ENCODE data around the gene UNC45A. TPM values are rescaled to one million over a fixed set of nuclear protein-coding genes. Genes with fewer than 3 reads are reported as not detected.

Gene UNC45A
- total and polyA plus RNA-seq, 4 donors = 13.9 to 31.2 (median 24.9) TPM

- DNase-seq (ENCODE audit: low spot score) = no peak
- TF ChIP-seq MAX (IDR thresholded peaks at IDR 0.05) (no peak), TAF1 (conservative IDR thresholded peaks at IDR 0.05) (no peak)
- Histone ChIP-seq H3K9me3 (ENCODE audit: control insufficient read depth in 4 of 4, low read length in 3 of 4) (no peaks in the 10 kb centered on the region), H3K4me1 (ENCODE audit: control insufficient read depth in 4 of 4, insufficient read depth in 4 of 4, low read length in 3 of 4) (no peaks in the 10 kb centered on the region), H3K27me3 (ENCODE audit: control insufficient read depth in 4 of 4, insufficient read depth in 4 of 4, low read length in 3 of 4) (no peaks in the 10 kb centered on the region), H3K27ac (ENCODE audit: low read depth in 1 of 2, low read length in 2 of 2) (peak overlapping the region; percentile 11 to 32), H3K4me3 (ENCODE audit: low read depth in 1 of 3, low read length in 3 of 3) (no peak overlapping the region), H3K36me3 (ENCODE audit: control insufficient read depth in 4 of 4, insufficient read depth in 3 of 4, low read depth in 1 of 4, low read length in 3 of 4) (peaks cover 25 to 95% (median 73%) of the 10 kb centered on the region in 4 donors), H3K9ac (ENCODE audit: low read depth in 1 of 2, low read length in 2 of 2) (no peak overlapping the region)
- WGBS = 83% methylated on average over 7 of the region's 7 CpGs
Measured at GRCh38 chr15:90915216-90915807, 19.8 kb upstream of the UNC45A start.

DNA sequence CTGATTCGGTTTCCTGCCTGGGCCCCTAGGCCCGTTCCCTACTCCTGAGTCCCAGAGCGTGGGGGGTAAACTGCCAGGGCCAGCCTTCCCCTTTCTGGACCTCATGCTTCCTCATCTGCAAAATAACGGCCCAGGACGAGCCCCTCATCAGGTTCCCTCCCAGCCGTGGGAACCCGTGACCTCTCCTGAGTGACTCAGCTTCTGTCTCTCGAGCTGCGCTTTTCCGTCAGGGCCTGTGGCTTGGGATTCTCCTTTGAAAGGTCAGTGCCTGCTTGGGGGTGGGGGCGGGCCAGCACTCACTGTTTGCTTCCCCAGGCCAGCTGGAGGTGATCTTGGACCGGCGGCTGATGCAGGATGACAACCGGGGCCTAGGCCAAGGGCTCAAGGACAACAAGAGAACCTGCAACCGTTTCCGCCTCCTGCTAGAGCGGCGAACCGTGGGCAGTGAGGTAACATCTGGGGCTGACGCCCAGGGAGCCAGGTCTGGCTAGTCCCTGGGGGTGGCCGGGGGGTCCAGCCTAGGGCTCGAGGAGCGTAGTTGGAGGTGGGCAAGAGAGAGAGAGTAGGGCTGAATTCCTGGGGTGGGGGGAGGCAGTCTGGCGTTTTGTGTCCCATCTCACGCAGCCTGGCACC lies 19.2 kb upstream of the UNC45A start:
- no peaks in the 10 kb centered on the region for H3K27me3 ChIP-seq (ENCODE audit: control insufficient read depth in 4 of 4, insufficient read depth in 4 of 4, low read length in 3 of 4)
- H3K9me3 ChIP-seq (ENCODE audit: control insufficient read depth in 4 of 4, low read length in 3 of 4) = no peaks in the 10 kb centered on the region
- peaks cover 21 to 95% (median 72%) of the 10 kb centered on the region in 4 donors for H3K36me3 ChIP-seq (ENCODE audit: control insufficient read depth in 4 of 4, insufficient read depth in 3 of 4, low read depth in 1 of 4, low read length in 3 of 4)
- no peak for DNase-seq (ENCODE audit: low spot score)
- H3K4me1 ChIP-seq (ENCODE audit: control insufficient read depth in 4 of 4, insufficient read depth in 4 of 4, low read length in 3 of 4) = no peaks in the 10 kb centered on the region
- WGBS = 52% methylated on average over 25 of the region's 25 CpGs
- H3K9ac ChIP-seq (ENCODE audit: low read depth in 1 of 2, low read length in 2 of 2) = no peak overlapping the region
- TF ChIP-seq MAX (IDR thresholded peaks at IDR 0.05) (no peak), HNF4G (IDR thresholded peaks at IDR 0.05) (no peak), NR2F2 (IDR thresholded peaks at IDR 0.05) (no peak), HNF4A (conservative IDR thresholded peaks at IDR 0.05) (peak; percentile 76 to 86), ZBTB33 (IDR thresholded peaks at IDR 0.05) (no peak), FOXA2 (IDR thresholded peaks at IDR 0.05) (no peak), RXRA (IDR thresholded peaks at IDR 0.05) (peak; percentile 77 to 85), JUND (IDR thresholded peaks at IDR 0.05) (no peak), ATF3 (IDR thresholded peaks at IDR 0.05) (no peak), EGR1 (IDR thresholded peaks at IDR 0.05; ENCODE audit: low read depth in 2 of 2) (peak; percentile 52 to 53), RAD21 (IDR thresholded peaks at IDR 0.05) (peak in 1 of 2 donors; percentile 43), SP1 (IDR thresholded peaks at IDR 0.05) (peak; percentile 86), YY1 (IDR thresholded peaks at IDR 0.05) (no peak), FOXA1 (IDR thresholded peaks at IDR 0.05) (peak; percentile 20), TAF1 (conservative IDR thresholded peaks at IDR 0.05) (no peak), GABPA (IDR thresholded peaks at IDR 0.05 in 1 of 2, conservative IDR thresholded peaks at IDR 0.05 in 1 of 2) (peak in 1 of 2 donors; percentile 67)
- TF ChIP-seq, protein P1, sequence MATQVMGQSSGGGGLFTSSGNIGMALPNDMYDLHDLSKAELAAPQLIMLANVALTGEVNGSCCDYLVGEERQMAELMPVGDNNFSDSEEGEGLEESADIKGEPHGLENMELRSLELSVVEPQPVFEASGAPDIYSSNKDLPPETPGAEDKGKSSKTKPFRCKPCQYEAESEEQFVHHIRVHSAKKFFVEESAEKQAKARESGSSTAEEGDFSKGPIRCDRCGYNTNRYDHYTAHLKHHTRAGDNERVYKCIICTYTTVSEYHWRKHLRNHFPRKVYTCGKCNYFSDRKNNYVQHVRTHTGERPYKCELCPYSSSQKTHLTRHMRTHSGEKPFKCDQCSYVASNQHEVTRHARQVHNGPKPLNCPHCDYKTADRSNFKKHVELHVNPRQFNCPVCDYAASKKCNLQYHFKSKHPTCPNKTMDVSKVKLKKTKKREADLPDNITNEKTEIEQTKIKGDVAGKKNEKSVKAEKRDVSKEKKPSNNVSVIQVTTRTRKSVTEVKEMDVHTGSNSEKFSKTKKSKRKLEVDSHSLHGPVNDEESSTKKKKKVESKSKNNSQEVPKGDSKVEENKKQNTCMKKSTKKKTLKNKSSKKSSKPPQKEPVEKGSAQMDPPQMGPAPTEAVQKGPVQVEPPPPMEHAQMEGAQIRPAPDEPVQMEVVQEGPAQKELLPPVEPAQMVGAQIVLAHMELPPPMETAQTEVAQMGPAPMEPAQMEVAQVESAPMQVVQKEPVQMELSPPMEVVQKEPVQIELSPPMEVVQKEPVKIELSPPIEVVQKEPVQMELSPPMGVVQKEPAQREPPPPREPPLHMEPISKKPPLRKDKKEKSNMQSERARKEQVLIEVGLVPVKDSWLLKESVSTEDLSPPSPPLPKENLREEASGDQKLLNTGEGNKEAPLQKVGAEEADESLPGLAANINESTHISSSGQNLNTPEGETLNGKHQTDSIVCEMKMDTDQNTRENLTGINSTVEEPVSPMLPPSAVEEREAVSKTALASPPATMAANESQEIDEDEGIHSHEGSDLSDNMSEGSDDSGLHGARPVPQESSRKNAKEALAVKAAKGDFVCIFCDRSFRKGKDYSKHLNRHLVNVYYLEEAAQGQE (IDR thresholded peaks at IDR 0.05) = no peak
- TF ChIP-seq, protein P2, sequence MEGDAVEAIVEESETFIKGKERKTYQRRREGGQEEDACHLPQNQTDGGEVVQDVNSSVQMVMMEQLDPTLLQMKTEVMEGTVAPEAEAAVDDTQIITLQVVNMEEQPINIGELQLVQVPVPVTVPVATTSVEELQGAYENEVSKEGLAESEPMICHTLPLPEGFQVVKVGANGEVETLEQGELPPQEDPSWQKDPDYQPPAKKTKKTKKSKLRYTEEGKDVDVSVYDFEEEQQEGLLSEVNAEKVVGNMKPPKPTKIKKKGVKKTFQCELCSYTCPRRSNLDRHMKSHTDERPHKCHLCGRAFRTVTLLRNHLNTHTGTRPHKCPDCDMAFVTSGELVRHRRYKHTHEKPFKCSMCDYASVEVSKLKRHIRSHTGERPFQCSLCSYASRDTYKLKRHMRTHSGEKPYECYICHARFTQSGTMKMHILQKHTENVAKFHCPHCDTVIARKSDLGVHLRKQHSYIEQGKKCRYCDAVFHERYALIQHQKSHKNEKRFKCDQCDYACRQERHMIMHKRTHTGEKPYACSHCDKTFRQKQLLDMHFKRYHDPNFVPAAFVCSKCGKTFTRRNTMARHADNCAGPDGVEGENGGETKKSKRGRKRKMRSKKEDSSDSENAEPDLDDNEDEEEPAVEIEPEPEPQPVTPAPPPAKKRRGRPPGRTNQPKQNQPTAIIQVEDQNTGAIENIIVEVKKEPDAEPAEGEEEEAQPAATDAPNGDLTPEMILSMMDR (IDR thresholded peaks at IDR 0.05; ENCODE audit: low read depth, low read length, missing input control) = no peak
- no peak overlapping the region for H3K4me3 ChIP-seq (ENCODE audit: low read depth in 1 of 3, low read length in 3 of 3)
- peak overlapping the region; percentile 15 to 40 for H3K27ac ChIP-seq (ENCODE audit: low read depth in 1 of 2, low read length in 2 of 2)
